GM19452 (cell line): Measurements from ENCODE around the gene ESAM.

ENCODE experiments used
- ATAC-seq: cut with Tn5 transposase; IDR thresholded peaks from one replicate; pipeline ENCODE4 v1.9.1; 2021; ENCODE audit not compliant: unreplicated experiment

Gene ESAM

DNA sequence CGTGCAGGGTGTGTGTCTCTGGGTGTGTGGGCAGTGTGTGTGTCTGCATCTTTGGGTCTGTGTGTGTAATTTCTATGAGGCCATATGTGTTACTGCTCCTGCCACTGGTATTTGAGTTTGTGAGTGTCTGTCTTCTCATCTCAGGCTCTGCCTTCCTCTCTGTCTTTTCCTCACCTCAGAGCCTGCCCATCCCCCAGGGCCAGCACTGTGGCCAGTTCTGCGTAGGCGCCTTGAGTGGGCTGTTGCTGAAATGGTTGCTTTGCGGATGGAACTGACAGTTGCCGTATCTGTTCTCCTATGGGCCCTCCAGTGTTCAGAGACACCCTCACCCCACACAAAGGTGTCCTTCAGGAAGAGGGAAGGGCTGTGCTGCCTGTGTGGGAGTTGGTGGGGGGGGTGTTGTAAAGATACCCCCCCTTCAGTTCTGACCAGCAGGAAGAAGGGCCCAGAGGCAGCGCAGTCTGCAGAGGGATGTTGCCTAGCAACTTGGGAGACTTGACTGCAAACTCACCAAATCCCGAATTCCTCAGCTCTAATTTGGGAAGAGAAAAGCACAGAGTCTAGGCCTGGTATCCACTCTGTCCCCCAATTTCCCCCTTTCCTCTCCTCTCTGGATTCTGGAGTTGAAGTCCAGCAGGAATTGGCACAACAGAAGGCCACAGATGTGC is 24.3 kb downstream of the ESAM start:
- ATAC-seq, result no peak

GRCh38 chr11:124736736-124737135 is 25.4 kb downstream of the ESAM start:
- no peak for ATAC-seq

- no peak for ATAC-seq
These were observed 29.9 kb downstream of the ESAM start for GRCh38 chr11:124732230-124732629.

DNA sequence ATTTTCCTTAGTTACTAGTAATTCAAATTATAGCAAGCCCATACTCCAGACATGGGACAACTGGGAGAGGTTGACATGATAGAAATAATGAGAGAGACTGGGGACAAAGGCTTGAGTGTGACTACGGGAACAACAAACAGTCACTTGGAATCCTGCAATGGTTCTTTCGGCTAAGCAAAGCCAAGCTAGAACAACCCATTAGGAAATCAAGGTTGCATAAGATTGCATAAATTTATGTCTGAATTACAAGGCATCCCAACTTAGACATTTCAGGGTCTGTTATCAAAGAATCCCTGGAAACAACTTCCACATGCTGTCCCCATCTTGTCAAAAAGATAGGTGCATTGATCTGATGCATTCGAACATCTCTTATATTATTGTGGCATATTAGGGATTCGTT is 32.5 kb downstream of the ESAM start:
- ATAC-seq, result no peak

- no peak for ATAC-seq
These were observed 34.0 kb downstream of the ESAM start for GRCh38 chr11:124728134-124728533.

- no peak for ATAC-seq
These were observed 34.6 kb downstream of the ESAM start for GRCh38 chr11:124727474-124727873.

GRCh38 chr11:124725719-124726105 is 36.4 kb downstream of the ESAM start:
- peak; percentile 10 for ATAC-seq

- peak; percentile 98 for ATAC-seq
These were observed 36.9 kb downstream of the ESAM start for GRCh38 chr11:124724979-124725718.

GRCh38 chr11:124722176-124722575 is 39.9 kb downstream of the ESAM start:
- no peak for ATAC-seq

DNA sequence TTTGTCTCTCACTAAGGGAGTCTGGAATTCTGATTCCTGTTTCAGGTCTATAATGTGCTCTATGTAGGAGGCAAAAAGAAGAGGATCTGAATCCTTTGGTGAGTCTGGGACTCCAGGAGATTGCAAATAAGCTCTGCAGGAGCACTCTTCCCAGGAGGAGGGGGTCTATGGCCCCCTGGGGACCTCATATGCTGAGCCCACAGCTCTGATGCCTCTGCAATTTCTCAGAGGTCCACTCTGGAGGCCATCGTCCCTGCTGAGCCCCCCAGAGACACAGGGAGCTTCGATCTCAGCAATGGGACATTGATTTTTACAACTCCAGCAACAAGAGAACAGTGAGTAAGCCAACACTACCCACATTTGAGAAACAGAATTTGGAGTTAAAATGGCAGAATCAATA is 42.6 kb downstream of the ESAM start:
- ATAC-seq, result no peak

GRCh38 chr11:124718801-124719200 is 43.3 kb downstream of the ESAM start:
- no peak for ATAC-seq

- peak; percentile 45 for ATAC-seq
These were observed 44.1 kb downstream of the ESAM start for GRCh38 chr11:124717786-124718651.

DNA sequence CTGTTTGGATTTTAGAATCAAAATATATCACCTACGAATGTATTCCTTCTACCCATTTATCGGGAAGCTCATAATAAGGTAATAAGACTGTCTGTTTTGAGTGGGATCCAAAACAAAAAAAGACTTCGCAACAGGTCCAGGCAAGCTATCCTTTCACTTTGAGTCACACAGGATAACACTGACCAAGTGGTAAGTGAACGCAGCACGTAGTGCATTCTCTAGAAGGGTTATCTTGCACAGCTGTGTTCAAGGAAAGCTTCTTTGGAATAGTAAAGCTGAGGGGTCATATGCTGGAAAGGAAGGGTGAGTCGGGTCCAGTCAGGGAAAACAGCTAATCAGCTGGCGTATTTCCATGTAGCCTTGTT is 44.7 kb downstream of the ESAM start:
- no peak for ATAC-seq

DNA sequence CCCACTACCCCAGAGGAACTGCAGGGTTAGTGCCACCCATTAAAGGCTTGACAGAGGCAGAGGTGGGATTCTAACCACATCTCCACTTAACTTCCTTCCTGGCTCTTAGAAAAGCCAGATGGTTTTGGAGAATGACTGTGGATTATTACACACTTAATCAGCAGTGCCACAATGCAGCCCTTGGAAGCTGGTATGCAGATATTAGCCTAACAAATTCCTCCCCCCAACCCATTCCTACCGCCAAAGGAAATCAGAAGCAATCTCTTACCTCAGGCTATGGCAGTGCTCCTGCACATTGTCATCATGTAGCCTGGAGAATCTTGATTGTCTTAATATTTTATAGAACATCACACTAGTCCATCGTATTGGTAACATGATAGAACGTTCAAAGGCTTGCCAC is 45.5 kb downstream of the ESAM start:
- no peak for ATAC-seq

- no peak for ATAC-seq
These were observed 49.7 kb downstream of the ESAM start for GRCh38 chr11:124712392-124712791.

DNA sequence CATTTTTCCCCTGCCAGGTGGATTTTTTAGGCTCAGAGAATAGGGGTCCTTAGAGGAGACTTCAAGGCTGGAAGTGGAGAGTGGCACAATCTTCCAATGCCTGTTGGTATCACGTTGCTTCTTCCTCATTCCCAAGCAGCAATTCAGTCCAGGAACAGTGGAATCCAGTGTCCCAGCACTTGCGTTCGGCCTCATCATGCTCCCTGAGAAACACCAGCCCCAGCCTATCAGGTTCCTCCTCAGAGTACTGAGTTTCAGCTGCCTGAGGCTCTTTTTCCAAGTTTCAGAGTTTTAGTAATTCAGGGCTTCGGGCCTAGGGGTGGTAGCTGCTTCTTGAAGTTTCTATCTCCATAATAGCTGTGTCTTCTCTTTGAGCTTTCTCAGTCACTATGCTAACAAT is 54.3 kb downstream of the ESAM start:
- ATAC-seq, result no peak
